HG02763 (cell line): ENCODE data around the gene CSTPP1.
"Not testable (repeated sequence)": the region's sequence is repeated elsewhere in the genome, so short reads cannot be mapped to it uniquely, and the experiment has no call there.

Experiments
- ATAC-seq: cut with Tn5 transposase; IDR thresholded peaks from one replicate; pipeline ENCODE4 v1.9.1; 2021; ENCODE audit warnings: mild to moderate bottlenecking, moderate library complexity; ENCODE audit not compliant: unreplicated experiment

The CSTPP1 gene

DNA sequence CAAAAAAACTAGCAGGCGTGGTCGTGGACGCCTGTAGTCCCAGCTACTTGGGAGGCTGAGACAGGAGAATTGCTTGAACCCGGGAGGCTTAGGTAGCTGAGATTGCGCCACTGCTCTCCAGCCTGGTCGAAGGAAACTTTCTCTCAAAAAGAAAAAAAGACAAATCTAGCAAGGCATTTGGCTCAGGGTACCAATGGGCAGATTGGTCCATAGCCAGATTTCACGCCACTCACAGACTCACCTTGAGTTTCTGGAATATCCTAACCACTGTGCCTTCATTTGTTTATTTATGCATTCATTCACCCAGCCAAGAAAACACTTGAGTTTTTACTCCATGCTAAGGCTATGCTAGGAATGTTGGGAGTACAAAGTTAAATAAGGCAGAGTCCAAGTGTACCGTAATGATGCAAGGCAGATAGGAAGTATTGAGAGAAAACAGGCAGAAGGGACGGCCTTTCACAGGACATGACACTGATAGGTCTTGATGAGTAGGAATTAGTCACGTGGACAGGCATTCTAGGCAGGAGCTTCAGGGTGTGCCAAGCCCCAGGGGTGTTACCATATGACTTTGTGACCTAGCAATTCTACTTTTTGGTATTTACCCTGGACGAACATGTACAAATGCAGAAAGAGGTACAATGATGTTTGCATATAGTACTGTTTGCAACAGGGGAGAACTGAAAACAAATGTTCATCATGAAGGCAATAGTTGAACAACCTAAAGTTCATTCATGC lies 252.7 kb downstream of the CSTPP1 start:
- no peak for ATAC-seq

DNA sequence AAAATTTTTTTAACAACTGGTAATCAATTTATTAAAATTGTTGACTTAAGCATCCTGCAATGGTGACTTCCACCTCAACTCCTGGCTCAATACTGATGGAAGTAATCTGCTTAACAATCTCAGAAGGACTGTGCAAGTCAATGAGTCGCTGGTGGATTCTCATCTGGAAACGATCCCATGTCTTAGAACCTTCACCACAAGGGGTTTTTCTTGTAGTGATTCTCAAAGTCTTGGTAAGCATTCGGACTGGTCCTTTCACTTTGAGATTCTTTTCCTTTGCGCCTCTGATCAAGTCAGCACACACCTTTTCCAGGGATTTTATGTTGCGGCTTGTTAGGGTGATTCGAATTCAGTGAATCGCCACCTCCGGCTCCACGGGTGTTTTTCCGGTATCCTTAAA lies 254.6 kb downstream of the CSTPP1 start:
- not testable (repeated sequence) for ATAC-seq

DNA sequence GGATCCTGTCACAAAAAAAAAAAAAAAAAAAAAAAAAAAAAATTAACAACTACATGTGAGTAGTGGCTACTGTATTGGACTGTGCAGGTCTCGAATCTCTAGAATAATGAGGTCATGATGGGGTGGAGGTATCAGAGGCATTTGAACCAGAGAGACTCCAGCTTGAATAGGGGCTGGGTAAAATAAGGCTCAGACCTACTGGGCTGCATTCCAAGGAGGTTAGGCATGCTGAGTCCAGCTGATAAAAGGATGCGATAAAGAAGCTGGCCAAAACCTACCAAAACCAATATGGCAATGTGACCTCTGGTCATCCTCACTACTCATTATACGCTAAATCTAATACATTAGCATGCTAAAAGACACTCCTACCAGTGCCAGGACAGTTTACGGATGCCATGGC lies 255.6 kb downstream of the CSTPP1 start:
- no peak for ATAC-seq

DNA sequence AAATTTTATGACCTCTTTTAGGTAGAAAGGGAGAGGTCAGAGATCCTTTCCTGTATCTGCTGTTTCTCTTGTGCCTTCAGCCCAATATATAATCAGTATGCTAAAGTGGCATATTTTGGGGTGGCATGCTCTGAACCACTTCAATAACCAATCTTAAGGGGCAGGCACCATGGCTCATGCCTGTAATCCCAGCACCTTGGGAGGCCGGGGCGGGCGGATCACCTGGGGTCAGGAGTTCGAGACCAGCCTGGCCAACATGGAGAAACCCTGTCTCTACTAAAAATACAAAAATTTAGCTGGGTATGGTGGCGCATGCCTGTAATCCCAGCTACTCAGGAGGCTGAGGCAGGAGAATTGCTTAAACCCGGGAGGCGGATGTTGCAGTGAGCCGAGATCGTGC lies 261.6 kb downstream of the CSTPP1 start:
- ATAC-seq = not testable (repeated sequence)

DNA sequence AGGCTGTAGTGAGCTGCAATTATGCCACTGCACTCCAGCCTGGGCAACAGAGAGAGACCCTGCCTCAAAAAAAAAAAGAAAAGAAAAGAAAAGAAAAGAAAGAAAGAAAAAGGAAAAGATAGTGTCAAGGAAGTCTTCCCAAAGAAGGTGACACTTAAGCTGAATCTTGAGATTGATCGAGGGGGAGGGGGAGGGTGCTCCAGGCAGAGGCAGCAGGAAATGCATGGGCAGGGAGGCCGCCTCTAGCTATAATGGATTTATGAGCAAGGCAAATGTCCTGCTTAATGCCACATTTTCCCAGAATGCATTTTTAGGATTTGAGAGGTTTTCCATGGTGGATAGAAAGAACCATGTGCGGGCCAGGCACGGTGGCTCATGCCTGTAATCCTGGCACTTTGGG lies 264.5 kb downstream of the CSTPP1 start:
- ATAC-seq = no peak

DNA sequence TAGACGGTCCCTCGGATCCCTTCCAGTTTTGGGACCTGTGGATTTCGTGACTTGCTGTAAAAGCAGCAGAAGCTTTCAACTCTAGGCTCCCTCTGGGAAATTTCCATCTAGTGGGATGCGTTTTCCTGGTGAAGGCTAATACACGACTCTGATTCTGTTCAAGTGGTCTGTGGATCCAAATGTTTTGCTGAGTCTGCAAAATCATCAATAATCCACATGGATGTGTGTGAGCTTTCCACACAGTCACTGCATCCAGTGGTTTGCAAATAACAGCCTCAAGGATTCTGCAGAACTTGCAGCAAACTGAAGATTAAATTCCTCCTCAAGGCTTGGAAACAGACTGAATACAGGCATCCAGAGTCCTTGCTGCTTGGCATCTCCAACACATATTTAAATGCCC lies 266.0 kb downstream of the CSTPP1 start:
- no peak for ATAC-seq

DNA sequence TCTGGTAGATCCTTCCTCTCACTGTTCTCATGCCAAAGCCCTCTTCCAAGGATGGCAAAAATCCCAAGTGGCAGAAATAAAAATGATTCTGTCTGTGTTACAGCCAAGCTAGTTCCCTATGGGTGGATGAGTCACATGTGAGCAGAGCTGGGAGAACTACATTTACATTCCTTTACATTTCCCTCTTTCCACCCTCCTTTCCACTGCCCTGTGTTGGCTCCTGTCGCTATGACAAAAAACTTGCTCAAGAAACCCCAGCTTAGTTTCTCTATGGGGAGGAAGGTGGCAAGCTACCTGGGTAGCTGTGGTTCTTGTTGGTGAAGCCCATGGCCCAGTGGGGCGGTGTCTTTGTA lies 268.1 kb downstream of the CSTPP1 start:
- ATAC-seq = no peak

DNA sequence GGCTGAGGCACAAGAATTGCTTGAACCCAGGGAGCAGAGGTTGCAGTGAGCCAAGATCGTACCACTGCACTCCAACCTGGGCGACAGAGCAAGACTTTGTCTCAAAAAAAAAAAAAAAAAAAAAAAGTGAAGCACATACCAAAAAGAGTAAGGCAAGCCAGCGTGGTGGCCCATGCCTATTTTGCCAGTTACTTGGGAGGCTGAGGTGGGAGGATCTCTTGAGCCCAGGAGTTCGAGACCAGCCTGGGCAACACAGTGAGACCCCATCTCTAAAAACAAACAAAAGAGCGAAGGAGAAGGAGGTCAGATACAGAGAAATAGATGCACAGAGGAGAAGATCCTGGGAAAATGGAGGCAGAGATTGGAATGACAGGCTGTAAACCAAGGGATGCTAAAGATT lies 270.0 kb downstream of the CSTPP1 start:
- not testable (repeated sequence) for ATAC-seq

DNA sequence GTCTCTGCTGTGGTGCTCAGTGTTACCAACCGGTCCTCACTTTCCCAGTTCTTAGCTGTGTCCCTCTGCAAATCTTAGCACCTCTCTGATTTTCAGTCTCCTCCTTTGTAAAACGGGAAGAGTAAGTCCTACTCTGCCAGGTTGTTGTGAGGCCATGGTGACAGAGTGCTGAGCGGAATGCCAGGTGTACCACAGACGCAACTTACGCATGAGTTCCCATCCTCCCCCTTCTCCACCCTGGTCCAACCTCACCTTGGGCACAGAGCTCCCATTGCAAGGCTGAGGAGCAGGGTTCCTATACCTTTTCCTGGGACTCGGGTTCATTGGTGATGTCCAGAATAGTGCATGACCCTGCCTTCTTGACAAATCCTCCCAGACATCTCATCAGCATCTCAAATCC lies 270.9 kb downstream of the CSTPP1 start:
- no peak for ATAC-seq

DNA sequence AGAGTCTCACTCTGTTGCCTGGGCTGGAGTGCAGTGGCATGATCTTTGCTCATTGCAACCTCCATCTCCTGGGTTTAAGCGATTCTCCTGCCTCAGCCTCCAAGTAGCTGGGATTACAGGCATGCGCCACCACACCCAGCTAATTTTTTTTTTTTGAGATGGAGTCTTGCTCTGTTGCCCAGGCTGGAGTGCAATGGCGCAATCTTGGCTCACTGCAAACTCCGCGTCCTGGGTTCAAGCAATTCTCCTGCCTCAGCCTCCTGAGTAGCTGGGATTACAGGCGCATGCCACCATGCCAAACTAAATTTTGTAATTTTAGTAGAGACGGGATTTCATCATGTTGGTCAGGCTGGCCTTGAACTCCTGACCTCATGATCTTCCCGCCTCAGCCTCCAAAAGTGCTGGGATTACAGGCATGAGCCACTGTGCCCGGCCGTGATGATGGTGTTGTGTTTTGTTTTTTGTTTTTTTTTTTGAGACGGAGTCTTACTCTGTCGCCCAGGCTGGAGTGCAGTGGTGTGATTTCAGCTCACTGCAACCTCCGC lies 271.5 kb downstream of the CSTPP1 start:
- not testable (repeated sequence) for ATAC-seq

DNA sequence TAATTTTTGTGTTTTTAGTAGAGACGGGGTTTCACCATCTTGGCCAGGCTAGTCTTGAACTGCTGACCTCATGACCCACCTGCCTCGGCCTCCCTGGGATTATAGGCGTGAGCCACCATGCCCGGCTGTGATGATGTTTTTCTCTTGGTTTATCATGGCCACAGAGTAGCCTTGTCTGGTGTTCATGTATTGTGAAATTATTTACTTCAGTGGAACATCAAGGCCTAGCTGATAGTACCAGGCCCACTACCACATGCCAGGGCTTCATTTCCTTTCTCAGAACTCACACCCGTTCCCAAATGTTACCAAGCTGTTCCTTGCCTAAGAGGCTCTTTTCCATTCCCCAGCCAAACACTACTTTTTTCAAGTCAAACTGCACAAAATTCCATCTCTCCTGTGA lies 272.1 kb downstream of the CSTPP1 start:
- no peak for ATAC-seq
